WERI-Rb-1 (cell line): ENCODE data around the gene LCN1.
"Not testable (repeated sequence)": the region's sequence is repeated elsewhere in the genome, so short reads cannot be mapped to it uniquely, and the experiment has no call there.

Experiments
- DNase-seq: peaks from one replicate; pipeline ENCODE4 v3.0.0-alpha.2; 2020
- H3K27ac ChIP-seq: fragments of 250-450 bp; sonication (Bioruptor Pico); 2 replicates; pipeline ENCODE4 v1.5.1; 2020; ENCODE audit warnings: mild to moderate bottlenecking, moderate library complexity
- H3K27me3 ChIP-seq: fragments of 250-450 bp; sonication (Bioruptor Pico); 2 replicates; pipeline ENCODE4 v1.5.1; 2021; ENCODE audit warnings: mild to moderate bottlenecking, low read depth, moderate library complexity; ENCODE audit not compliant: insufficient read depth, severe bottlenecking
- H3K36me3 ChIP-seq: fragments of 250-450 bp; sonication (Bioruptor Pico); 2 replicates; pipeline ENCODE4 v1.5.1; 2020; ENCODE audit warnings: mild to moderate bottlenecking, moderate library complexity
- H3K4me3 ChIP-seq: 2 replicates; pipeline ENCODE4 v1.5.1; 2011; ENCODE audit warnings: low read depth, mild to moderate bottlenecking, control low read depth, low read length
- H3K9me3 ChIP-seq: fragments of 250-450 bp; sonication (Bioruptor Pico); 2 replicates; pipeline ENCODE4 v1.5.1; 2021; ENCODE audit warnings: mild to moderate bottlenecking, moderate library complexity; ENCODE audit not compliant: severe bottlenecking
- CTCF ChIP-seq: IDR thresholded peaks from 2 replicates; pipeline ENCODE4 v1.5.1; 2011; ENCODE audit warnings: low read depth, mild to moderate bottlenecking, control low read depth, inconsistent platforms, low read length

LCN1 gene

DNA sequence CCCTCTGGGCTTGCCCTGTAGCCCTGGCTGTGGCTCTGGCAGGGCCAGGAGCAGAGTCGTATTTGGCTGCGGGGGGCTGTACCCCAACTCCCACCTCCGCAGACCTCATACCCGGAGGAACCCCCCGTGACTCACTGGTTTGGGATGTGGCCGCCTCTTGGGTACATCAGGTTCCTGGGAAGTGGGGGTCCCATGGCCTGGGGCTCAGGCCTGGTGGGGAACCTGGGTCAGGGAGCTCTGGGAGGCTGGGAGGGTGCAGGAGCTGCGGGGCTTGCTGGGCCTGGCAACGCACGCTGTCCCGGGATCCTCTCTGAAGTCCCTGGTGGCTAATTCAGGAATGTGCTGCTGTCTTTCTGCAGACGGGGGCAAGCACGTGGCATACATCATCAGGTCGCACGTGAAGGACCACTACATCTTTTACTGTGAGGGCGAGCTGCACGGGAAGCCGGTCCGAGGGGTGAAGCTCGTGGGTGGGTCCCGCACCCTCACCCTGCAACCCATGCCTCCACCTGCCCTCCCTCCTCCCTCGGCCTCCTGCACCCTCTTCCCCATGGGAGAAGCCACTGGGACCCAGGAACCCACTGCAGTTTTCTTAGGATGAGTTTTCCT, 2.4 kb downstream of the LCN1 start:
- H3K9me3 ChIP-seq: no peaks in the 10 kb centered on the region
- no peak overlapping the region for H3K27ac ChIP-seq
- no peak overlapping the region for H3K4me3 ChIP-seq
- H3K36me3 ChIP-seq: no peaks in the 10 kb centered on the region
- H3K27me3 ChIP-seq: no peaks in the 10 kb centered on the region
- TF ChIP-seq CTCF: no peak
- DNase-seq: no peak

- DNase-seq: no peak
- Histone ChIP-seq H3K27ac (no peak overlapping the region), H3K9me3 (no peaks in the 10 kb centered on the region), H3K27me3 (no peaks in the 10 kb centered on the region), H3K4me3 (no peak overlapping the region), H3K36me3 (no peaks in the 10 kb centered on the region)
- no peak for TF ChIP-seq CTCF
These were observed 3.1 kb downstream of the LCN1 start for GRCh38 chr9:135524130-135524861.

DNA sequence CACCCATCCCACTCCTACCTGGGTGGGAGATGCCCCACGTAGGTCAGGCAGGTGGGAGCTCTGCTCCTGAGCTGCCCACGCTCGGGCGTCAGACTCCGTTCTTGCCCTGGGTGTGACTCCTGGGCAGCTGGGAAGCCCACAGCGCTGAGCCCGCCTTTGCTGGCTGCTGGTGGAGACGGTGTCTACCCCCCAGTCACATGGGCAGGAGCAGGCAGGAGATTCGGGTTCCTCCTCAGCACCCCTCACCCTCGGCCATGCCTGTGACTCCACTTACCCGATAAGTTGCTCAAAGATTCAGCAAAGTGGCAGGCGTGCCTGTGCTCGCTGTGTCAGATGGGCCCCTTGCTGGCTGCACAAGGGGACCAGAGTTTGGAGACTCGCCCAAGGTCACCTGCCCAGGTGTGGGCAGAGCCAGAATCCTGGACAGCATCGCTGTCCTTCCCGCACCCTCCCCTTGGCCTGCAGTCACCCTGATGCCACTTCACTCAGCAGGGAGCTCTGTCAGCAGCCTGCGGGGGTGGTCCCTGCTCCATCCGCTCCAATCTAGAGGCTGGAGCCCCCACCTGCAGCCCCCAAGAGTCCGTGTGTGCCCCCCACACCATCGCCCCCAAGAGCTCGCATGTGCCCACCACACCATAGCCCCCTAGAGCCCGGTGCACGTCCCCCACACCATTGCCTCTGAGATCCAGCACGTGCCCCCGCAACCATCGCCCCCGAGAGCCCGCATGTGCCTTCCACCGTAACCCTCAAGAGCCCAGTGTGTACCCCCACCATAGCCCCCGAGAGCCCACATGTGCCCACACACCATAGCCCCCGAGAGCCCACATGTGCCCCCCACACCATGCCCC, 4.2 kb downstream of the LCN1 start:
- Histone ChIP-seq H3K27ac (no peak overlapping the region), H3K27me3 (no peaks in the 10 kb centered on the region), H3K4me3 (no peak overlapping the region), H3K9me3 (no peaks in the 10 kb centered on the region), H3K36me3 (no peaks in the 10 kb centered on the region)
- no peak for TF ChIP-seq CTCF
- no peak for DNase-seq

- no peak for TF ChIP-seq CTCF
- Histone ChIP-seq H3K27me3 (no peaks in the 10 kb centered on the region), H3K27ac (no peak overlapping the region), H3K4me3 (no peak overlapping the region), H3K9me3 (no peaks in the 10 kb centered on the region), H3K36me3 (no peaks in the 10 kb centered on the region)
- DNase-seq: no peak
These were observed 5.0 kb downstream of the LCN1 start for GRCh38 chr9:135526089-135526729.

DNA sequence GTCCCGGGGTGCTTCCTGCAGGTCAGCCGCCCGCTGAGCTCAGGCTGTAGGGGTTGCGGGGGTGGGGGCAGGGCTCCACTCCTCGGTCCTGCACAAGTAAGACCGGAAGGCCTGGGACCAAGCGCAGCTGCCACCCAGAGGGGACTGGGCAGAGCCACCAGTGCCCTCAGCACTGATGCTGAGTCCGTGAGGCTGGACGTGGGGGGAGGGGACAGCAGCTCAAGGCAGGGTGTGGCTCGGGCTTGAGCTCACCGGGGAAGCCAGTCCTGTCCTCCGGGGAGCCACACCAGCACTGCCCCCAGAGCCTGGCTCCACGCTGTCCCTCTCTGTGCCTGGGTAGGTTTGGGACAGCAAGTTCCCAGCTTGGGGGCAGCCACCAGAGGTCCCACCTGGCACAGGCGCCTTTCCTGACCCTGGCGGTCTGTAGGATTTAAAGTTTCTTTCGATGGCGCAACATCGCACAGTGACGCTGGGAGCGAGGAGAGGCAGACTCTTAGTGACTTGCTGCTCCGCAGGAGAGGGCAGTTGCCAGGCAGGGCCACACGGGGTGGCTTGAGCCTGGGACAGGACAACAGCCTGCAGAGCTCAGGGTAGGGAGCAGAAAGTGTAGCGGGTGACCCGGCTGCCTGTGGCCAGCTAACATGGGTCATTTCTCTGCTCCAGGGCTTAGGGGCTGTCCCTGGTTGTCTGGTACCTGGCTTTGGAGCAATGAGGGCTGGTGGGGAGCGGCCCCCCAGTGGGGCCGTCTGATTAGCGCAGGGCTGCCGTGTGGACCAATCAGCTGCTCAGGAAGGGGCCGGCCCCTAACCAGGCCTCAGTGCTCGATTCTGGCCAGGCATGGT, 5.7 kb downstream of the LCN1 start:
- Histone ChIP-seq H3K27me3 (no peaks in the 10 kb centered on the region), H3K9me3 (no peaks in the 10 kb centered on the region), H3K27ac (no peak overlapping the region), H3K36me3 (no peaks in the 10 kb centered on the region), H3K4me3 (no peak overlapping the region)
- no peak for TF ChIP-seq CTCF
- DNase-seq: no peak

DNA sequence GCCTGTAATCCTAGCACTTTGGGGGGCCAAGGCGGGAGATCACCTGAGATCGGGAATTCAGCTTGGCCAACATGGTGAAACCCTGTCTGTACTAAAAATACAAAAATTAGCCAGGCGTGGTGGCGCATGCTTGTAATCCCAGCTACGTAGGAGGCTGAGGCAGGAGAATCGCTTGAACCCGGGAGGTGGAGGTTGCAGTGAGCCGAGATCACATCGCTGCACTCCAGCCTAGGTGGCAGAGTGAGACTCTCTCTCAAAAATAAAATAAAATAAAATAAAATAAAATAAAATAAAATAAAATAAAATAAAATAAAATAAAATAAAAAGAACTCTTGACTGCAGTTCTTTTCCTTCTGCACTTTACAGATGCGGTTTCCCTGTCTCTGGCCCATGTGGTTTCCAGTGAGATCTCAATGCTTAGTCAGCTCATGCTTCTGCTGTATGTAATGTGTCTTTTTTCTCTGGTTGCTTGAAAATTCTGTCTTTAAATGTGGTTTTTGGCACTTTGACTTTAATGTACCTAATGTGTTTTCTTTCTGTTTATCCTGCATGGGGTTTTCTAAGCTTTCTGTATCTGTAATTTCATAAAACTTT, 7.7 kb downstream of the LCN1 start:
- DNase-seq, H3K36me3 ChIP-seq, H3K27ac ChIP-seq, H3K9me3 ChIP-seq, H3K4me3 ChIP-seq, H3K27me3 ChIP-seq: not testable (repeated sequence)
